MCF 10A (cell line): ENCODE results near the gene ITPRIPL2. TPM values are rescaled to one million over a fixed set of nuclear protein-coding genes. Genes with fewer than 3 reads are reported as not detected.

Experiments
- BruUV-seq: library from RNA; stranded (reverse); fragments of 400-500 nt; replicated peaks from 2 replicates; lab custom pipeline; 2021; lab: Mats Ljungman, UMichigan
- CTCF ChIA-PET: fragments of 300-600 bp; sonication (Branson Sonifier 250); formaldehyde crosslinking; extraction: SDS; loops from one replicate; lab custom pipeline; 2021; ENCODE audit warnings: antibody characterized with exemption, inconsistent platforms; lab: Yijun Ruan, JAX
- POLR2A ChIA-PET: fragments of 300-600, 350-650 bp; sonication (Branson Sonifier 250); formaldehyde crosslinking; extraction: SDS; loops from one replicate; lab custom pipeline; 2020; ENCODE audit warnings: antibody characterized with exemption, inconsistent platforms; lab: Yijun Ruan, JAX
- DNase-seq: peaks from one replicate; pipeline ENCODE4 v3.0.0-alpha.2; 2018; ENCODE audit not compliant: unreplicated experiment
- H3K27ac Mint-ChIP-seq: one replicate; pipeline ENCODE4 v1.8.0; 2022; ENCODE audit warnings: mild to moderate bottlenecking, low read depth, mixed read lengths; ENCODE audit not compliant: unreplicated experiment
- H3K27me3 Mint-ChIP-seq: one replicate; pipeline ENCODE4 v1.8.0; 2022; ENCODE audit warnings: mixed read lengths; ENCODE audit not compliant: insufficient read depth, unreplicated experiment
- H3K36me3 Mint-ChIP-seq: one replicate; pipeline ENCODE4 v1.8.0; 2022; ENCODE audit warnings: mild to moderate bottlenecking, moderate library complexity, mixed read lengths; ENCODE audit not compliant: insufficient read depth, unreplicated experiment
- H3K4me1 Mint-ChIP-seq: one replicate; pipeline ENCODE4 v1.8.0; 2022; ENCODE audit warnings: mixed read lengths; ENCODE audit not compliant: insufficient read depth, unreplicated experiment
- H3K4me3 Mint-ChIP-seq: one replicate; pipeline ENCODE4 v1.8.0; 2022; ENCODE audit warnings: mild to moderate bottlenecking, moderate library complexity, mixed read lengths; ENCODE audit not compliant: unreplicated experiment
- H3K9me3 Mint-ChIP-seq: one replicate; pipeline ENCODE4 v1.8.0; 2022; ENCODE audit warnings: mixed read lengths; ENCODE audit not compliant: unreplicated experiment
- intact Hi-C: fragments of 100-400 bp; cut with micrococcal nuclease; formaldehyde crosslinking; loops from 2 replicates; pipeline ENCODE4 v1.14.1; 2022
- total RNA-seq: library from RNA; stranded (reverse); gene quantifications from 2 replicates; pipeline ENCODE4 v1.2.3, GENCODE V29; 2022
- TF ChIP-seq, protein P1 (sequence below): fragments of 200-600 bp; IDR thresholded peaks from one replicate; pipeline ENCODE4 v1.8.0; 2022; ENCODE audit warnings: antibody characterized with exemption, mild to moderate bottlenecking; ENCODE audit not compliant: unreplicated experiment

ITPRIPL2 gene
- total RNA-seq, 1 experiment from 2014 or later, result 49.3 TPM

GRCh38 chr16:19128454-19129200 lies 14.9 kb downstream of the ITPRIPL2 start:
- CTCF ChIA-PET, result interaction anchor here (0.8 to 1.1 kb wide), 2 partner anchors 51 to 1257 kb away, joined by 3 read pairs; no protein-coding TSS in a partner anchor
- no peaks in the 10 kb centered on the region for H3K9me3 Mint-ChIP-seq
- intact Hi-C loops, result no loop called here
- TF ChIP-seq, protein P1, sequence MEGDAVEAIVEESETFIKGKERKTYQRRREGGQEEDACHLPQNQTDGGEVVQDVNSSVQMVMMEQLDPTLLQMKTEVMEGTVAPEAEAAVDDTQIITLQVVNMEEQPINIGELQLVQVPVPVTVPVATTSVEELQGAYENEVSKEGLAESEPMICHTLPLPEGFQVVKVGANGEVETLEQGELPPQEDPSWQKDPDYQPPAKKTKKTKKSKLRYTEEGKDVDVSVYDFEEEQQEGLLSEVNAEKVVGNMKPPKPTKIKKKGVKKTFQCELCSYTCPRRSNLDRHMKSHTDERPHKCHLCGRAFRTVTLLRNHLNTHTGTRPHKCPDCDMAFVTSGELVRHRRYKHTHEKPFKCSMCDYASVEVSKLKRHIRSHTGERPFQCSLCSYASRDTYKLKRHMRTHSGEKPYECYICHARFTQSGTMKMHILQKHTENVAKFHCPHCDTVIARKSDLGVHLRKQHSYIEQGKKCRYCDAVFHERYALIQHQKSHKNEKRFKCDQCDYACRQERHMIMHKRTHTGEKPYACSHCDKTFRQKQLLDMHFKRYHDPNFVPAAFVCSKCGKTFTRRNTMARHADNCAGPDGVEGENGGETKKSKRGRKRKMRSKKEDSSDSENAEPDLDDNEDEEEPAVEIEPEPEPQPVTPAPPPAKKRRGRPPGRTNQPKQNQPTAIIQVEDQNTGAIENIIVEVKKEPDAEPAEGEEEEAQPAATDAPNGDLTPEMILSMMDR, result no peak
- H3K27ac Mint-ChIP-seq, result no peak overlapping the region
- H3K4me3 Mint-ChIP-seq, result no peak overlapping the region
- peaks cover 23% of the 10 kb centered on the region for H3K4me1 Mint-ChIP-seq
- H3K27me3 Mint-ChIP-seq, result no peaks in the 10 kb centered on the region
- no TSS peak for BruUV-seq
- no peaks in the 10 kb centered on the region for H3K36me3 Mint-ChIP-seq
- DNase-seq, result no peak
- POLR2A ChIA-PET, result interaction anchor here (1.2 kb wide), 1 partner anchor 10 kb away, joined by 3 read pairs; no protein-coding TSS in a partner anchor

- Mint-ChIP-seq H3K4me1 (peaks cover 24% of the 10 kb centered on the region), H3K9me3 (no peaks in the 10 kb centered on the region), H3K27ac (peak overlapping the region; percentile 68), H3K36me3 (no peaks in the 10 kb centered on the region), H3K27me3 (no peaks in the 10 kb centered on the region), H3K4me3 (no peak overlapping the region)
- no TSS peak for BruUV-seq
- DNase-seq, result no peak
- ChIA-PET POLR2A (interaction anchor here (1.6 to 11.6 kb wide), 2 partner anchors 12 to 14 kb away, joined by 4 to 298 read pairs; partner anchors contain the start of gene ITPRIPL2), CTCF (interaction anchor here (1.0 to 1.3 kb wide), 2 partner anchors 14 to 17 kb away, joined by 3 read pairs; no protein-coding TSS in a partner anchor)
- TF ChIP-seq, protein P1, result no peak
- intact Hi-C loops, result no loop called here
Measured at GRCh38 chr16:19130385-19130784, 16.6 kb downstream of the ITPRIPL2 start.

- H3K27ac Mint-ChIP-seq, result peak overlapping the region; percentile 68
- H3K4me3 Mint-ChIP-seq, result no peak overlapping the region
- BruUV-seq, result no TSS peak
- H3K9me3 Mint-ChIP-seq, result no peaks in the 10 kb centered on the region
- CTCF ChIA-PET, result interaction anchor here (0.8 to 1.3 kb wide), 3 partner anchors 13 to 18 kb away, joined by 3 read pairs; no protein-coding TSS in a partner anchor
- no peaks in the 10 kb centered on the region for H3K36me3 Mint-ChIP-seq
- TF ChIP-seq, protein P1, result no peak
- POLR2A ChIA-PET, result interaction anchor here (1.6 to 11.6 kb wide), 2 partner anchors 13 kb away, joined by 4 to 298 read pairs; partner anchors contain the start of gene ITPRIPL2
- intact Hi-C loops, result no loop called here
- peak; percentile 69 for DNase-seq
- H3K4me1 Mint-ChIP-seq, result peaks cover 32% of the 10 kb centered on the region
- H3K27me3 Mint-ChIP-seq, result no peaks in the 10 kb centered on the region
Measured at GRCh38 chr16:19130852-19131824, 17.4 kb downstream of the ITPRIPL2 start.
